HEK293 (cell line): Measurements from ENCODE around the gene MAN2A2.

Experiments used
- ZNF561 ChIP-seq: fragments of 450-650 bp; IDR thresholded peaks from 2 replicates; pipeline ENCODE4 v1.5.1; 2018; ENCODE audit warnings: missing biosample characterization, missing genetic modification characterization, borderline replicate concordance
- TF ChIP-seq, protein P1 (sequence below): fragments of 450-650 bp; formaldehyde crosslinking; IDR thresholded peaks from 2 replicates; pipeline ENCODE4 v1.5.1; 2016; ENCODE audit warnings: missing biosample characterization, missing genetic modification characterization
- TF ChIP-seq, protein P2 (sequence below): fragments of 450-650 bp; formaldehyde crosslinking; IDR thresholded peaks from 2 replicates; pipeline ENCODE4; 2016; ENCODE audit warnings: missing biosample characterization, missing genetic modification characterization

DNA sequence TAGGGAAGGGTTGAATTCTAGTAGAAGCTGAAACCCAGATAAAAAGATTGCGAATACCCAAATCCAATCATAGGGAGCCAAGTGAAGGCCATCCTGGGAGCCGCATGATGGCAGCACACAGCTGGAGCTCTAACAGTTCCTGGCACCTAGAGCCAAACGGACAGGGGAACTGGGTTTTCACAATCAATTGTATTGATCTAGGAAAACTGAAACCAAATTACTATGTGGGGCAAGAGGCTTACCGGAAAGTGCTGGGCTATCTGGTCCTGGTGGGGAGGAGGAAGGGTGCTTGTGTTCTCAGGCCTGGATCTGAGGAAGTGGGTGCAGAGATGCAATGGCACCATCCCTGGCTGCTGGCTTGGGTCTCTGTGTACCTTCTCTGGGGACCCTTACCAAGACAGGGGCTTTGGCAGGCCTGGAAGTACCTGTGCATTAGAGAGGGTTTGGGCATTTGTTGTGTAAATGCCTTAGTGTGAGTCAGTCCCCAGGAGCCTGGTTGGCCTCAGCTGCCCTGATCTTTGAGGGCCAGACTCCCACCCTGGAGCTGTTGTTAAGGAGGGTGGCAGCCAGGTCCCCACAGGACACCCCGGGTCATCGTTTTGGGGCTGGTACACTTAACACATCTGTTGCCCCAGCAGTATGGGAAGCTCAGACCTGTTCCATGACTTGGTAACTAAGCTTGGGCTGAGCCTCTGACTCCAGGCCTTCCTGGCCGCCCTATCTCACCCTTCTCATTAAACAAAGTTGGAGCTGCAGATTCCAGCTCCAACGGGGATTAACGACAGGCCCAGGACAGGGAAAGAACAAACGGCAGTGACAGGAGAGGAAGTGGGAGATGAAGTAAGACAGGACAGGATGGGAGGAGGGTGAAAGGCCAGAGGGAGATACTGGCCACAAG lies 43.6 kb upstream of the MAN2A2 start:
- TF ChIP-seq, protein P1, sequence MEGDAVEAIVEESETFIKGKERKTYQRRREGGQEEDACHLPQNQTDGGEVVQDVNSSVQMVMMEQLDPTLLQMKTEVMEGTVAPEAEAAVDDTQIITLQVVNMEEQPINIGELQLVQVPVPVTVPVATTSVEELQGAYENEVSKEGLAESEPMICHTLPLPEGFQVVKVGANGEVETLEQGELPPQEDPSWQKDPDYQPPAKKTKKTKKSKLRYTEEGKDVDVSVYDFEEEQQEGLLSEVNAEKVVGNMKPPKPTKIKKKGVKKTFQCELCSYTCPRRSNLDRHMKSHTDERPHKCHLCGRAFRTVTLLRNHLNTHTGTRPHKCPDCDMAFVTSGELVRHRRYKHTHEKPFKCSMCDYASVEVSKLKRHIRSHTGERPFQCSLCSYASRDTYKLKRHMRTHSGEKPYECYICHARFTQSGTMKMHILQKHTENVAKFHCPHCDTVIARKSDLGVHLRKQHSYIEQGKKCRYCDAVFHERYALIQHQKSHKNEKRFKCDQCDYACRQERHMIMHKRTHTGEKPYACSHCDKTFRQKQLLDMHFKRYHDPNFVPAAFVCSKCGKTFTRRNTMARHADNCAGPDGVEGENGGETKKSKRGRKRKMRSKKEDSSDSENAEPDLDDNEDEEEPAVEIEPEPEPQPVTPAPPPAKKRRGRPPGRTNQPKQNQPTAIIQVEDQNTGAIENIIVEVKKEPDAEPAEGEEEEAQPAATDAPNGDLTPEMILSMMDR = no peak
- TF ChIP-seq, protein P2, sequence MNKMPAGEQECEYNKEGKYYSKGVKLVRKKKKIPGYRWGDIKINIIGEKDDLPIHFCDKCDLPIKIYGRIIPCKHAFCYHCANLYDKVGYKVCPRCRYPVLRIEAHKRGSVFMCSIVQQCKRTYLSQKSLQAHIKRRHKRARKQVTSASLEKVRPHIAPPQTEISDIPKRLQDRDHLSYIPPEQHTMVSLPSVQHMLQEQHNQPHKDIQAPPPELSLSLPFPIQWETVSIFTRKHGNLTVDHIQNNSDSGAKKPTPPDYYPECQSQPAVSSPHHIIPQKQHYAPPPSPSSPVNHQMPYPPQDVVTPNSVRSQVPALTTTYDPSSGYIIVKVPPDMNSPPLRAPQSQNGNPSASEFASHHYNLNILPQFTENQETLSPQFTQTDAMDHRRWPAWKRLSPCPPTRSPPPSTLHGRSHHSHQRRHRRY (tag by site-specific recombination) = no peak
- TF ChIP-seq ZNF561 = no peak
